ENCODE measurements around the gene PLEK2.
A peak's percentile ranks its signal among the peaks of the same experiment; 100 is the strongest.

PLEK2 gene

DNA sequence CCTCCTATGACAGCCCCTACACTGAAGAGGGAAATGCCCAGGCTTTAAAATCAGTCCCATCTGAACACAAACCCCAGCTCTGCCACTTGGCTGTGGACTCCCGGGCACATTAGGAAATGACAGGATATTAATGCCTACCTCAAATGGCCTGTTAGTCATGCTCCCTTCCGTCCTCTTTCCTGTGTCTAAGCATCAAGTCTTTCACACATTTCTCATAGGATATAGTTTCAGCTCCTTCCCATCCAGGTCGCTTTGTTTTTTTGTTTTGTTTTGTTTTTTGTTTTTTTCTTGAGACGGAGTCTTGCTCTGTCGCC lies 16.1 kb downstream of the PLEK2 start:
- no peak for DNase-seq

DNA sequence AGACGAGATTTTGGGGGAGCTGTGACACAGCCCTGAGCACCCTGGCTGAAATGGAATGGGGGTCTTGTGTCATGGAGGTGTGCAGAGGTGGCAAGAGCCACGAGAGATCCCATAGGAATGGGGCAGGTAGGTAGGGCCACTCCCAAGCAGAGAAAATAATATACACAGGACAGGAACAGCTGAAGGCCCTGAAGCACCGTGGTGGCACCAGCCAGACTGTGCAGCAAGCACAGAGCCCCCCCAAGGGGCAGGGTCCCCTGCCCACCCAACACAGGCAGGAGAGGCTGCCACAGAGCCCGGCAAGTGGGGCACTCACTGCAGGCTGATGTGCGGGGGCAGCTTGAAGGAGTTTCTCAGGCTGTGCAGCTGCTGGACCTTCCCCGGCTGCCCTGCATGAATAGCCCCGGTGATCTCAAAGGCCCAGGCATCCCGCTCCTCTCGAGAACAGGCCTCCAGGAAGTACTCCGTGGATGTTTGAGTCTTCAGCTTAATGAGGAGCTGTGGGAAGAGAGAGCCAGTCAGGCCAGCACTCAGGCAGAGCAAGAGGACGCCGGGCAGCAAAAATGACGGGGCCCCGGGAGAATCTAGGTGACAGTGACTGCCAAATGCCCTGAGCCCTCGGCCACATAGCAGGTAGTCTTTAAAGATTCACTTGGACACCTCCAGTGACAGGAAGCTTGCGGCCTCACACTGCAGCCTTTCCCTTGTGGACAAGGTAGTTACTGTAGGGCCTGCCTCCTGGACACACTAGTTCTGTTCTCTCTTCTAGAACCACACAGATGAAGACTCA lies 16.7 kb downstream of the PLEK2 start:
- no peak for DNase-seq

DNA sequence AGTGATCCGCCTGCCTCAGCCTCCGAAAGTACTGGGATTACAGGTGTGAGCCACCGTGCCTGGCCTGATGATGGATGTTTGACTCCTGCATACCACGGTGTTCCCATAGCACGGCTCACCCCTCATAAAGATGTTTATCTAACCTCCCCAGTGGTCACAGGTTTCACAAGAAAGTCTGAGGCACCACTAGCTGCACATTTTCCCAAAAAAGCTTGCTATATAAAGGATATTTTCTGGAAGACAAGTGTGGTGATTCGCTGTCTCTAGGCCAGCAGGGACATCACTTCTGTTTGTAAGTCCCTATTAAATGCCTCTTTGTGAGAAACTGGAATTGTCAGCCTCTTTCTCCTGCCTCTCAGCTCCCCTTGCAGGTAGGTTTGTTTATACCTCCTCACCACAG lies 18.3 kb downstream of the PLEK2 start:
- DNase-seq: no peak

DNA sequence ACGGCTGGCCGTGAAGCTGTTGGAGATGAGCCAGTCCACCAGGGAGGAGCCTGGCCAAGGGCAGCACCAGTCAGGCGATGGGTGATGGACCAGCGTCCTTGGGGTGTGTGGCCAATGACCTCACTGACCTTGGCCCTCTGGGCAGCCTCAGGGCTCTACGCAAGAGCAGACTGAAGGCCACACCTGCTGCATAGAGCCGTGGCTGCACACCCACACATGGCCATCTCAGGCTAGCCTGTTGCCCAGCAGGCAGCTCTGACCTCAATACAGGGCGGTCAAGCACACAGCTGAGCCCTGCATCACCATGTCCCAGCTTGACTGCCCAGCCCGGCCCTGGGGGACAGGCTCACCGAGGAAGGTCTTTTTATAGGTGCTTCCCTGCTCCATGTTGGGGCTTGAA lies 19.2 kb downstream of the PLEK2 start:
- DNase-seq: no peak

DNA sequence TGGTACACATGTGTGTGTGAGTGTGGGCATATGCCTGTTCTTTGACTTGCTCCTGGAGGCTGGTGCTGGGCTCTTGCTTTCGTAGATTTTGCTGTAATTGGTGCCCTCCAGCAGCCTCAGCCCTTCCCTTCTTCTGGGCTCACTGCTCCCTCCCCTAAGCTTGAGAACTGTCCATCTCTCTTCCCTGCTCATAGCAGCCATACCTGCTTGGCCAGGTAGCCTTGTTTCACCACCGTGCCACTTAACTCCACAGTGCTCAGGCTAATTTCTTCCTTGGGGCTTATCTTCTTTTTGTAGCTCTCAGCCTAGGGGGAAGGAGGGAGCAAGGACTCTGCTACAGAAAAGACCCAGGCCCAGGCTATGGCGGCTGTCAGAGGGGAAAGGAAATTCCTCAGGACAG lies 19.8 kb downstream of the PLEK2 start:
- no peak for DNase-seq

DNA sequence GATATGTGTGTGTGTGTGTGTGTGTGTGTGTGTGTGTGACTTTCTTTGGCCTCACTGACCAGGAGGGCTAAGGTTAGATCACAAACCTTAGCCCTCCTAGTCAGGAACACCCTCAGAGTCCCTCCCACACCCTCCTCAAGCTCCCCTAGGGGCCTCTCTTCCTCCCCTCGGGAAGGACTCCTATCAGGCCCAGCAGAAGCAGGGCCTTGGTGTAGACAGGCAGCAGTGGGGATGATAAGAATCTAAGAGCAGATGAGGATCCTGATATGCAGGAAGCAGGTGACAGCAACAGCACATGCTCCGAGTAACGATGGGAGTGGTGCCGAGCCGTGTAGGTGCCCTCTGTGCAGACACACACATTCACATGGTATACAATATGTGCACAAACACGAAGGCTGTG lies 20.7 kb downstream of the PLEK2 start:
- DNase-seq: no peak

DNA sequence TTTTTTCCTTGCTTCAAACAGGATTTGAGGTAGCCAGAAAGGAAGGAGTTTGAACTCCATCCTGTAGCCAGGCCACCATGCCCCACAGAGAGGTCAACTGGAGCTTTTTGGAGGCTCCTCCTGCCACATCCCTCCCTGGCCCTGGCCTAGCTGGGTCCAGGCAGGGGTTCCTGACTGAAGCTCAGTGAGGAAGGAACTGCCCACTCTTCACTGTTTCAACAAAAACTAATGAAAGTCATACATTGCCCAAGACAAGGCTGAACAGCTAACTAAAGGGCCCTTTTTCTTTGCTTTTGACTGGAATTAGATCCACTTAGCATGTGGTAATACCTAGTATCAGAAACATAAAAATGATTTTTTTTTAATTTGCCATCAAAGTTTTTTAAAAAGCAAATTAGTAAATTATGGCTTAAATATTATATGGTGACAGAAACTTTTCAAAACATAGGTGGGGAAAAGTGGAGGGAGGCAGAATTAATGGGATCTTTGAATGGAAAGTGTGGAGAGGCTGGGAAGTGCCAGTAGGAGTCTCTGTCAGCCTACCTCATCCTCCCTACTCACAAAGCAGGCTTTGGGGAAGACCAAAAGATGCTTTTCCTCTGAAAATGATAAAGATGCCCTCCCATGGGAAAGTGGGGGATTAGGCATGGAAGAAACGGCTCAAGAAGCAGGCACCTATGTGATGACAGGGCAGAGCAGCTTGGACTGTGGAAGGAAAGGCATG lies 22.0 kb downstream of the PLEK2 start:
- DNase-seq: no peak

DNA sequence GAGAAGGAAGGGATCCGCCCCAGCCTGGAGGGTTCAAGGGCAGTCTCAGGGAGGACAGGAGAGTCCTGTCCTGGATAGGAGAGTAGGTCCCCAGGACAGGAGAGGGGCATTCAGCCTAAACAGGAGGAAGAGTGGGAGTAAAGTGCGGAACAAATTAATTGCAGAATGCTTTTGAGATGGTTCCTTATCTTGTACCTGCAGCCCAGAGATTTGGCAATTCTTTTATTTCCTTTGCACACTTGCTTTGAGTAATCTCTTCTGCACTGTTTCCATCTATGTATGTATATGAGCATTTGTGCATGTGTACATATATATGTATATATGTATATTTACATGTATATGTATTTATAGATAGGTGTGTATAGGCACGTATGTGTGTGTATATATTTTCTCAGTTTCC lies 22.7 kb downstream of the PLEK2 start:
- DNase-seq: no peak

DNA sequence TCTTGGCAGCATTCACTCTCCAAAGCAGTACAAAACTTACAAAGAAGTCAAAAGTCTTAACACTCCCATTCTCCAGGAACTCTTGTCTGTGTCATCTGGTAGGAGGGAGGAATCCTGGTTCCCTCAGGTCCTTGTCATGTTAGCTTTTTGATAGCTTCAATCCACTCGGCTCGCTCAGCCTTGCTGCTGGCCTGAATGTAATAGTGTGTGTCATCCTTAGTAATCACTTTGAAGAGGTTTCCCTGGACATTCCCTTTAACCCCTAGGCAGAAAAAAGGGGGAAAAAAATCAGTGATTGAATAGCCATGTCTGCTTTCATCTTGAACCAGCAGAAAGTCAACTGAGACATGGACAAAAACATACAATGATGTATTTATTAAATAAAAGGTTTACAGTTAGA lies 24.8 kb downstream of the PLEK2 start:
- DNase-seq: no peak

DNA sequence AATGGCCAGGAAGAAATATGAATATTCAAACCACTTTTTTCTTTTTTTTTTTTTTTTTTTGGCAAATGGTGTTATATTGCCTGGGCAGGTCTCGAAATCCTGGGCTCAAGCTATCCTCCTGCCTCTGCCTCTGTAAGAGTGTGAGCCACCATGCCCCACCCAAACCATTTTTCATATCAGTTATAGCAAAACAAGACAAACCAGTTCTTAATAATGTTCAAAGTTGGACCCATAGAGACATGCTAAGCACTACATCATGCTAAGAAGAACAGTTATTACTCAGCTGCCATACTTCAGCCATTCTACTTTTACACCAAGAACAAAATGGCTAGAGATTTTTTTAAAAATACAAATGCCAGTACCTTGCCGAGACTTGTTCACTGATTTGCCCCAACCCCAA lies 26.3 kb downstream of the PLEK2 start:
- DNase-seq: no peak

DNA sequence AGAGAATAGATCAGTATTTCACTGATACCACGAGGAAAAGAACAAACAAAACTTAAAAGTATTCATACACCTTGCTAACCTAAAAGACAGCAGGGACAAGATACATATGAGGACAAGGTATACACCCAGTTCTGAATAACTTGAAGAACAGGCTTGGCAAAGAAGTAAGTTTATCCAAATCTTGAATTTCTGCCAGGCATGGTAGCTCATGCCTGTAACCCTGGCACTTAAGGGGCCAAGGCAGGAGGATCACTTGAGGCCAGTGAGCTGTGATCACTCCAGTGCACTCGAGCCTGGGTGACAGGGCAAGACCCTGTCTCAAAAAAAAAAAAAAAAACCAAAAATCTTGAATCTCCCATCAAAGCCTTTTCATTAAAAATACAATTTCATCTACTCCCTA lies 26.8 kb downstream of the PLEK2 start:
- DNase-seq: no peak

DNA sequence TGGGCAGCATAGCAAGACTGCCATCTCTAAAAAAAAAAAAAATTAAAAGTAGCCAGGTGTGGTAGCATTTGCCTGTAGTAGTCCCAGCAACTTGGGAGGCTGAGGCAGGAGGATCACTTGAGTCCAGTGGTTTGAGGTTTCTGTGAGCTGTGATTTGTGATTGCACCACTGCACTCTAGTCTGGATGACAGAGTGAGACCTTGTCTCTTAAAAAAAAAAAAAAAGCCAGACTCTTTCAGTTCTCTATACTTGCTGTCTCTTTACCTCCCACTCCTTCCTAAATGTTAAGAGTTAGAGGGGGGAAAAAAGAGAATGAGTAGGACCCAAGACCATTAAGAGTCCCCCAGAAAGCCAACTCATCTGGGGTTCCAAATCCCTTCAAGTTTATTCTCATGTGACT lies 34.0 kb downstream of the PLEK2 start:
- DNase-seq: no peak

DNA sequence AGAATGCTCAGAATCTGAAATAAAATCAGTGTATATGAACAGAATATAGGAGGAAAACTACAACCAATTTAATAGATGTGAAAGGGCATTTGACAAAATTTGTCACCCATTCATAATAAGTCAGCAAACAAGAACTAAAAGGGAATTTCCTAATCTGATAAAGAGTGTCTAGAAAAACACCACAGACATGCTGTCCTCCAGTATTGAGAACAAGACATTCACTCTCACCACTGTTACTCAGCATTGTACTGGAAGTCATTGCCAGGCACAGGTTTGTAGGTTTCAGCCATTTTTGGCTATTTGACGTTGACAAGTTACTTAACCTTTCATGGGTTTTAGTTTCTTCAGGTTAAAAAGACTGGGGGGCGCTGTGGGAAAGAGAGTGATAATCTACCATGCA lies 38.6 kb downstream of the PLEK2 start:
- DNase-seq: no peak

DNA sequence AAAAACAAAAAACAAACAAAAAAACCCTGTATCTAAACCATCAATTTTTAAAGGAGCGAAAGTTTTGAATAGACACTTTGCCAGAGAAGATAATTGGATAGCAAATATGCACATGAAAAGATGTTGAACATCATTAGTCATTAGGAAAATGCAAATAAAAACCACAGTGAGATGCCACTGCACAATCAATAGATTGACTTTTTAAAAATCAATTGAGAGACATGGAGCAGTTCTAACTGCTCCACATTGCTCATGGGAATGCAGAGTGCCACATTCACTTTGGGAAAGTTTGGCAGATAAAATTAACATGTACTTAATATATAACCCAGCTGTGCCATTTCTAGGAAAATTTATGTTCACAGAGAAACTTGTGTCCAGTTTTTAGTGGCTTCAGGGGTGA lies 39.1 kb downstream of the PLEK2 start:
- DNase-seq: no peak

DNA sequence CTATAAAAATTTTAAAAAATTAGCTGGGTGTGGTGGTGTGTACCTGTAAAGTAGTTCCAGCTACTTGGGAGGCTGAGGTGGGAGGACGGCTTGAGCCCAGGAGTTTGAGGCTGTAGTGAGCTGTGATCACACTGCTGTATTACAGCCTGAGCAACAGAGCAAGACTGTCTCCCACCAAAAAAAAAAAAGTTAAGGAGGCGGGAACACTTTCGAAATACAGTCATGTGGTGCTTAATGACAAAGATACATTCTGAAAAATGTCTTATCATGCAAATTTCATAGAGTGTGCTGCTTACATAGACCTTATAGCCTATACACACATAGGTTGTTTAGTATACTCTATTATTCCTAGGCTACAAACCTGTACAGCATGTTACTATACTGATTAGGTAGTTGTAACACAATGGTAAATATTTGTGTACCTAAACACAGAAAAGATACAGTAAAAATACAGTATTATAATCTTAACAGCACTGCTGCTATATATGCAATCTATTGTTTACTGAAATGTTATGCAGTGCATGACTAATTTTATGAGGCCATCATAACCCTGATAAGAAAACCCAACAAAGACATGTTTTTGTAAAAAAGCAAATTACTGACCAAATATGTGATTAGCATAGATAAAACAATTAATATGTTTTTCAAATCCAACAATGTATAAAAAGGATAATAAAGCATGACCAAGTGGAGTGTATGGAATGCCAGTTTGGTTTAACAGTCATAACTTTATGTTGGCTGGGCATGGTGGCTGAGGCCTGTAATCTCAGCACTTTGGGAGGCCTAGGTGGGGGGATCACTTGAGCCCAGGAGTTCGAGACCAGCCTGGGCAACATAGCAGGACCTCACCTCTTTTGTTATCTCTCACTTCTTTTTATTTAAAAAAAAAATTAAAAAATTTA lies 40.5 kb downstream of the PLEK2 start:
- no peak for DNase-seq

DNA sequence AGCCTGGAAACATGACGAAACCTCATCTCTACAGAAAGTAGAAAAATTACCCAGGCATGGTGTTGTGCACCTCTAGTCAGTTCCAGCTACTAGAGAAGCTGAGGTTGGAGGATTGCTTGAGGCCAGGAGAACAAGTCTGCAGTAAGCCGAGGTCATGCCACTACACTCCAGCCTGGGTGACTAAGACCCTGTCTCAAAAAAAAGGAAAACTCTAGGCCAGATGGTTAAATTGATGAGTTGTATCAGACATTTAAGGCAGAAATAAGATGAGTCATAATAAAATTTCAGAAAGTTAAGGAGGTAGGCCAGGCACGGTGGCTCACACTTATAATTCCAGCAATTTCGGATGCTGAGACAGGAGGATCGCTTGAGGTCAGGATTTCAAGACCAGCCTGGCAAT lies 41.1 kb downstream of the PLEK2 start:
- no peak for DNase-seq

DNA sequence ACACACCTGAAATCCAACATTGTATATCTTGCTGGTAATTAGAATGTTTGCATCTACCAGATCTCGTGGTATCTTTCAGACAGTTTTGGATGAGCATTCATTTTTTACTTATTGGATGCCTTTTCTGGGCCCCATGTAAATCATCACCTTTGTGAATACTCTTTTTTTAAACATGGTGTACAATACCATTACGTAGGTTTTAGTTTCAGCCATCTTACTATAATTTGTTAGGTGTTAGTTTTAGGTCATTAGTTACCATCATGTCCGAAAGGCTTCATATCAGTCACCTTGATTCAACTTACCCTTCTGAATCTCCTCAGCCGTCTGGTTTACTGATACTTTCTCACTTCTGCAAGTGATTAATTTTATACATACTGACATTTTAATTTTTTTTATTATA lies 46.5 kb downstream of the PLEK2 start:
- DNase-seq: no peak

DNA sequence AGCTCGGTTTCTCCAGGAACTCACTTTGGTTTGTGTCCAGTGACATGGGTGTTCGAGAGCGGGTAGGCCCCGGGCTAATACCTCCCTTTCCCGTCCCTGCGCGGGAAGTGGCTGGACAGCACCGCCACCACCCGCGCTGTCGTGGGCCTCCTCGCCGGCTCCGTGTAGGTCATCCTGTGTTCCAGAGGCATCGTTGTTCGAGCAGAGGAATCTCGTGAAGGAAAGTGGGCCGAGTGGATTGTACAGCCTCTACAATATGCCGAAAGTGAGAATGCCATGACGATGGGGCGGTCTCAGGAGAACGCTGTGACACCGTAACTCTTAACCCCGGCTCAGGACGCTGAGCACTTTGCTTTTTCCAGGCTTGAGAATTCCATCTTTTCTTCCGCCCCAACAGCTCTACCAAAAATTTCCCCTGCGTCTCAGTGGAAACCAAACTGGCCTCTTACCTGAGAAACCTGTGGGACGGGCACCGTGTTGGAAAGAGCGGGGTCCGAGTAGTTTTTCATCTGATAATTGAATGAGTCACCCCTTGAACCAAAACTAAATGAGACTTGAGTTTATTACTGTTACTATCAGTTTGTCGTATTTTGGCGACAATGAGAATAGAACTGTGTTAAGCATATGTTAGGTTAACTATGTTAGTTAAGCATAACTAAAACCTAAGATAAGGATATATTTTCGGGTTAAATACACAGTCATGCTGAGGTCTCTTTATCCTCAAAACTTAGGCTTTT lies 51.3 kb downstream of the PLEK2 start:
- DNase-seq: no peak

DNA sequence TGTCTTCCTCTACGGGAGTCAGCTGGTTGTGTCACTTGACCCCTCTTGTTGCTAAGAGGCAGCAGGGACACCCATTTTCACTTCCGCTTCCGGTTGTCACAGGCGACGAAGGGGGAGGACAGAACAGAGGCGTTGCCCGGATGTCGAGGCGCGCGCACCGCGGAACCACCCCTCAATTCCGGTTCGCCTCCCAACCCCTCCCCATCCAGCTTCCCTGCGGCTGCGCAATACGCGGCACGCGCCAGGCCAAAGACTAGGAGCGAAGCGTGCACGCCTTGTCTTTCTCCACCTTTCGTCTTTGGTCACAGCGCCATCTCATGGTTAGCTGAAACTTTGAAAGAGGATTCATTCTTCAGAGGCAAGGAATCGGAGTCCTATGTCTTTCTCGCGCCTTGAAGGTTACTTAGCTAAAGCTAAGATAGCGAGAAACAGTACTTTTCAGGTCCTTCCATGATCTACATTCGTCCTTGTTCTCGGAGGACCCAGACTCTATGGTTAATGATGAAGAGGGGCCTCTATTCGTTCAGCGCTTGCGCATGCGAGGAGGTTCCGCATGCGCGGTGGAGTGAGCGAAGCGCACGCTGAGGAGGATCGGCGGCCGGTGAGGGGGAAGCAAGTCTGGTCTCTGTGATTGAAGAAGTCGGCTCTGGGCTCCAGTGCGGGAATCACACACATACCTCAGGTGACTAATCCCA lies 52.0 kb downstream of the PLEK2 start, which contains the start of the genes ATP6V1D and EIF2S1:
Gene ATP6V1D (minus strand): TSS at position 30 of the 695 bp plus-strand sequence. CDS start 106 bp downstream, outside the sequence.
Gene EIF2S1 (plus strand): TSS at position 554 of the 695 bp plus-strand sequence. CDS start 4,440 bp downstream, outside the sequence.
- DNase-seq: peak; percentile 100

DNA sequence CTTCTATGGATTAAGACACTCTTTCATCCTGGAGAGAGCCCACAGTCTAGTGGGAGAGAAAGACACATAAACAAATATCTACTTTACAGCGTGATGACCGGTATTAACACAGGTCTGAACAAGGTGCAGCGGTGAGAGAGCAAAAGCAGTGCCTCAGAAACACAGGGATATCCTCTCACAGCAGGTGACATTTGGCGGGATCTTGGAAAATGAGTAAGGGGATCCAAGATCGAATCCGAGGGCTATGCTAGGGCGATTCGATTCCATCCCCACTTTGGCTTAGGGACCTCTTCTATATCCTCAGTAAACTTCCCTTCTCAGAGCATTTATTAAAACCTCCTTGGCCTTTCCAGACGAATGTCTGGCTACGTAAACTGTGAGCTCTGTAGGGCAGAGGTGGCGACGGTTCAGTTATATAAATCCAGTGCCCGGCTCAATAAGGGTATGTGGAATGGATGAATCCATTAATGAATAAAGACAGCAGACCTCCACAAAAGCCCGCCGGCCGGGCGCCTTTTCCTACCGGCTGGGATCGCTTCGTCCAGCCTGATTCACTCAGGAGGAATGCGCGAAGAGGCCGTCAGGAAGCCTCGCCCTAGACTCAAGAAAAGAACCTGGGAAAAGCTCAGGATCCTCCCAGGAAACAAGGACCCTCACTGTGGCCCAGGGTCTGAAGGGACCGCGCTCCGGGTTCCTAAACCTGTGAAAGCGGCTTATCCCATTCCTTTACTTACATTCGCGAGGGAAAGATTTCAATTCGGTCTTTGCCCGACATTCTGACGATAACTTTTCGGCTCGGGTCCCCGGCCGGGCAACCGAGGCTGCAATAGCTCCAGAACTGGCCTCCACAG lies 52.8 kb downstream of the PLEK2 start:
- DNase-seq: no peak

DNA sequence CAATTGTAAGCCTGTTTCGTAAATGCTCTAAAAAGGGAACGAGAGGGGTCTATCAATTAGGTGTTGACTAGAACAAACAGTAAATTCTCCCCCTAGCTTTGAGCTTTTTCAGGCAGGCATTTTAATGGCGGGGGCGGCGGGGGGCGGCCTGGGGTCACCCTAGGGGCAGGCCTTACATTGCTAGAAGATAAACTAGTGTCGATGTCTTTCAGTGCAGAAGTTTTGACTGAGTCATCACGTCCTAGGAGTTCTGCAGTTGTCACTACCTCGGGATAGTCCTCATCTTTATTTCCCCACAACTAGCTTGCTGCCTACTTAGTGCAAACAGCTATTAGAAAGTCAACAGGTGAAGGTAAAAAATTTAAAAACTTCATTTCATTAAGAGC lies 54.0 kb downstream of the PLEK2 start:
- DNase-seq: no peak
